K562 (cell line): ENCODE measurements around the gene TCP10L. TPM values are rescaled to one million over a fixed set of nuclear protein-coding genes. Genes with fewer than 3 reads are reported as not detected.

Experiments
- BRD9 ChIP-seq: fragments of 450-650 bp; IDR thresholded peaks from 2 replicates; pipeline ENCODE4 v1.6.1; 2018; ENCODE audit warnings: low read depth; ENCODE audit not compliant: partially characterized antibody
- CC2D1A ChIP-seq: fragments of 450-650 bp; IDR thresholded peaks from 2 replicates; pipeline ENCODE4 v1.6.1; 2017; ENCODE audit warnings: mild to moderate bottlenecking
- CREM ChIP-seq: IDR thresholded peaks from 2 replicates; pipeline ENCODE4 v1.6.1; 2014; ENCODE audit warnings: antibody characterized with exemption, low read depth
- CTBP1 ChIP-seq: fragments of 450-650 bp; IDR thresholded peaks from 2 replicates; pipeline ENCODE4 v1.6.1; 2016; ENCODE audit warnings: borderline replicate concordance
- DACH1 ChIP-seq: fragments of 450-650 bp; IDR thresholded peaks from 2 replicates; pipeline ENCODE4 v1.6.1; 2018; ENCODE audit not compliant: partially characterized antibody
- DPF2 ChIP-seq: fragments of 450-650 bp; IDR thresholded peaks from 2 replicates; pipeline ENCODE4 v1.6.1; 2016
- FOXK1 ChIP-seq: sonication (generic); formaldehyde crosslinking; IDR thresholded peaks from 2 replicates; pipeline ENCODE4 v1.8.0; 2022; ENCODE audit warnings: missing genetic modification reagents, mild to moderate bottlenecking, borderline replicate concordance
- HMGN3 ChIP-seq: IDR thresholded peaks from 2 replicates; pipeline ENCODE4 v1.6.1; 2011; ENCODE audit warnings: borderline replicate concordance, low read depth, mild to moderate bottlenecking, mixed read lengths, low read length; ENCODE audit not compliant: insufficient read length; ENCODE audit errors: extremely low read depth
- MCM7 ChIP-seq, 2 experiments: fragments of 450-650 bp; IDR thresholded peaks; 2 replicates each; pipeline ENCODE4 v1.6.1; 2016 to 2018
- MLX ChIP-seq, 2 experiments: fragments of 450-650 bp in 1 of 2; sonication (generic) in 1 of 2; formaldehyde crosslinking; conservative IDR thresholded peaks; 2 replicates each; pipeline versions ENCODE4 v1.4.0 to v1.8.1; 2020 to 2022; ENCODE audit warnings: mild to moderate bottlenecking in 1 of 2, missing genetic modification reagents in 1 of 2
- MYC ChIP-seq, 2 experiments: fragments of 250-450 bp in 1 of 2; sonication (Bioruptor Pico) in 1 of 2; IDR thresholded peaks; 2 replicates each; pipeline versions ENCODE4 v1.5.1 to v1.6.1; 2012 to 2021; ENCODE audit warnings: low read depth in 2 of 2, borderline replicate concordance in 1 of 2, improper control_type of control experiment in 1 of 2, low read length in 1 of 2, mild to moderate bottlenecking in 1 of 2, moderate library complexity in 1 of 2
- NEUROD1 ChIP-seq: fragments of 150-350 bp; IDR thresholded peaks from 2 replicates; pipeline ENCODE4 v1.6.1; 2014; ENCODE audit warnings: borderline replicate concordance, low read length, low read depth; ENCODE audit not compliant: partially characterized antibody
- PCBP2 ChIP-seq: fragments of 200-400 bp; formaldehyde crosslinking; IDR thresholded peaks from 2 replicates; pipeline ENCODE4 v1.6.1; 2018; ENCODE audit warnings: low read length, low read depth, mild to moderate bottlenecking, moderate library complexity; ENCODE audit not compliant: poor library complexity, severe bottlenecking
- PHF20 ChIP-seq: fragments of 450-650 bp; IDR thresholded peaks from 2 replicates; pipeline ENCODE4 v1.6.1; 2018; ENCODE audit not compliant: partially characterized antibody
- TBP ChIP-seq: optimal IDR thresholded peaks from 2 replicates; pipeline ENCODE3; 2011; ENCODE audit warnings: low read depth, low read length, improper control_type of control experiment
- ZFP1 ChIP-seq: fragments of 450-650 bp; formaldehyde crosslinking; IDR thresholded peaks from 2 replicates; pipeline ENCODE4 v1.4.0; 2020; ENCODE audit warnings: mild to moderate bottlenecking, mixed read lengths
- ZFP36 ChIP-seq: fragments of 150-350 bp; IDR thresholded peaks from 2 replicates; pipeline ENCODE4 v1.6.1; 2018; ENCODE audit warnings: low read length, low read depth; ENCODE audit not compliant: partially characterized antibody
- polyA plus RNA-seq, 8 experiments: library from polyadenylated mRNA; depleted of rRNA in 4 of 8; stranded (reverse) in 5 of 8; unstranded in 3 of 8; fragments of >200 nt; fragmentation: Nextera tagmentation in 2 of 8; fragmentation: Illumina TruSeq in 1 of 8; extraction: Ambion mirVana in 2 of 8; extraction: Trizol in 1 of 8; gene quantifications; 2 replicates each; pipeline versions ENCODE4 v1.2.1 to v1.2.3, GENCODE V29; 2011 to 2014; ENCODE audit warnings: inconsistent platforms in 1 of 8, missing spikeins in 1 of 8
- total RNA-seq, 7 experiments: library from RNA; depleted of rRNA in 6 of 7; stranded (reverse); fragments of >200 nt in 6 of 7; fragmentation: Illumina TruSeq in 2 of 7; extraction: Trizol in 2 of 7; gene quantifications; 2 replicates each; pipeline versions ENCODE4 v1.2.1 to v1.2.3, GENCODE V29; 2011 to 2021; ENCODE audit warnings: low replicate concordance in 1 of 7
- TF ChIP-seq, protein P1 (sequence below): fragments of 450-650 bp; IDR thresholded peaks from 2 replicates; pipeline ENCODE4 v1.6.1; 2014; ENCODE audit warnings: low read depth, mild to moderate bottlenecking, moderate library complexity, borderline replicate concordance
- TF ChIP-seq, protein P2 (sequence below), 2 experiments: fragments of 450-650 bp in 1 of 2; sonication (generic) in 1 of 2; formaldehyde crosslinking in 1 of 2; IDR thresholded peaks in 1 of 2; conservative IDR thresholded peaks in 1 of 2; 2 replicates each; pipeline versions ENCODE4 v1.6.1 to v1.8.1; 2016 to 2023; ENCODE audit warnings: mild to moderate bottlenecking in 2 of 2, moderate library complexity in 2 of 2, inconsistent platforms in 1 of 2, missing genetic modification reagents in 1 of 2
- TF ChIP-seq, protein P3 (sequence below): sonication (generic); formaldehyde crosslinking; IDR thresholded peaks from 2 replicates; pipeline ENCODE4 v1.9.0; 2022; ENCODE audit warnings: mild to moderate bottlenecking, missing genetic modification reagents
- TF ChIP-seq, protein P4 (sequence below): fragments of 250-450 bp; sonication (Bioruptor Pico); IDR thresholded peaks from 2 replicates; pipeline ENCODE4 v1.5.0; 2021; ENCODE audit warnings: mild to moderate bottlenecking, borderline replicate concordance

Gene TCP10L
- total and polyA plus RNA-seq, 9 of the 15 experiments (the other 6 are each of a cell fraction or from before 2014, with no cell fraction given), result 0.34 to 0.91 (median 0.56) TPM; not detected in 2

GRCh38 chr21:32578107-32578691 is 7.1 kb downstream of the TCP10L start (continued):
- TF ChIP-seq, protein P1, sequence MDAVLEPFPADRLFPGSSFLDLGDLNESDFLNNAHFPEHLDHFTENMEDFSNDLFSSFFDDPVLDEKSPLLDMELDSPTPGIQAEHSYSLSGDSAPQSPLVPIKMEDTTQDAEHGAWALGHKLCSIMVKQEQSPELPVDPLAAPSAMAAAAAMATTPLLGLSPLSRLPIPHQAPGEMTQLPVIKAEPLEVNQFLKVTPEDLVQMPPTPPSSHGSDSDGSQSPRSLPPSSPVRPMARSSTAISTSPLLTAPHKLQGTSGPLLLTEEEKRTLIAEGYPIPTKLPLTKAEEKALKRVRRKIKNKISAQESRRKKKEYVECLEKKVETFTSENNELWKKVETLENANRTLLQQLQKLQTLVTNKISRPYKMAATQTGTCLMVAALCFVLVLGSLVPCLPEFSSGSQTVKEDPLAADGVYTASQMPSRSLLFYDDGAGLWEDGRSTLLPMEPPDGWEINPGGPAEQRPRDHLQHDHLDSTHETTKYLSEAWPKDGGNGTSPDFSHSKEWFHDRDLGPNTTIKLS, result no peak
- TF ChIP-seq CTBP1 (peak; percentile 49; the same call in 1 of the 2 replicates), ZFP1 (CRISPR knock-in tag) (no peak), CREM (peak; percentile 52; the same call in 1 of the 2 replicates), CC2D1A (0 out of 2 replicates have a peak, but pooled peaks have one; percentile 21), DPF2 (no peak), PHF20 (no peak), MLX (CRISPR knock-in tag; conservative IDR thresholded peaks at IDR 0.05) (no peak), DACH1 (no peak), HMGN3 (no peak), TBP (no peak), BRD9 (no peak), NEUROD1 (no peak), PCBP2 (no peak), MYC (IDR thresholded peaks at IDR 0.05; ENCODE audit: low read depth, low read length) (0 out of 2 replicates have a peak, but pooled peaks have one; percentile 31), MYC (CRISPR knock-in tag; IDR thresholded peaks at IDR 0.05; ENCODE audit: borderline replicate concordance, low read depth) (no peak), ZFP36 (peak; percentile 53), MCM7 (IDR thresholded peaks at IDR 0.05) (no peak), FOXK1 (CRISPR knock-in tag) (no peak)
- TF ChIP-seq, protein P2, sequence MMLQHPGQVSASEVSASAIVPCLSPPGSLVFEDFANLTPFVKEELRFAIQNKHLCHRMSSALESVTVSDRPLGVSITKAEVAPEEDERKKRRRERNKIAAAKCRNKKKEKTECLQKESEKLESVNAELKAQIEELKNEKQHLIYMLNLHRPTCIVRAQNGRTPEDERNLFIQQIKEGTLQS (IDR thresholded peaks at IDR 0.05), result no peak
- TF ChIP-seq, protein P2 (CRISPR knock-in tag; conservative IDR thresholded peaks at IDR 0.05), result no peak
- TF ChIP-seq, protein P3, sequence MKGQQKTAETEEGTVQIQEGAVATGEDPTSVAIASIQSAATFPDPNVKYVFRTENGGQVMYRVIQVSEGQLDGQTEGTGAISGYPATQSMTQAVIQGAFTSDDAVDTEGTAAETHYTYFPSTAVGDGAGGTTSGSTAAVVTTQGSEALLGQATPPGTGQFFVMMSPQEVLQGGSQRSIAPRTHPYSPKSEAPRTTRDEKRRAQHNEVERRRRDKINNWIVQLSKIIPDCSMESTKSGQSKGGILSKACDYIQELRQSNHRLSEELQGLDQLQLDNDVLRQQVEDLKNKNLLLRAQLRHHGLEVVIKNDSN (CRISPR knock-in tag), result no peak
- TF ChIP-seq, protein P4, sequence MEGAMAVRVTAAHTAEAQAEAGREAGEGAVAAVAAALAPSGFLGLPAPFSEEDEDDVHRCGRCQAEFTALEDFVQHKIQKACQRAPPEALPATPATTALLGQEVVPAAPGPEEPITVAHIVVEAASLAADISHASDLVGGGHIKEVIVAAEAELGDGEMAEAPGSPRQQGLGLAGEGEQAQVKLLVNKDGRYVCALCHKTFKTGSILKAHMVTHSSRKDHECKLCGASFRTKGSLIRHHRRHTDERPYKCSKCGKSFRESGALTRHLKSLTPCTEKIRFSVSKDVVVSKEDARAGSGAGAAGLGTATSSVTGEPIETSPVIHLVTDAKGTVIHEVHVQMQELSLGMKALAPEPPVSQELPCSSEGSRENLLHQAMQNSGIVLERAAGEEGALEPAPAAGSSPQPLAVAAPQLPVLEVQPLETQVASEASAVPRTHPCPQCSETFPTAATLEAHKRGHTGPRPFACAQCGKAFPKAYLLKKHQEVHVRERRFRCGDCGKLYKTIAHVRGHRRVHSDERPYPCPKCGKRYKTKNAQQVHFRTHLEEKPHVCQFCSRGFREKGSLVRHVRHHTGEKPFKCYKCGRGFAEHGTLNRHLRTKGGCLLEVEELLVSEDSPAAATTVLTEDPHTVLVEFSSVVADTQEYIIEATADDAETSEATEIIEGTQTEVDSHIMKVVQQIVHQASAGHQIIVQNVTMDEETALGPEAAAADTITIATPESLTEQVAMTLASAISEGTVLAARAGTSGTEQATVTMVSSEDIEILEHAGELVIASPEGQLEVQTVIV (CRISPR knock-in tag), result no peak
